GM19468 (cell line): ENCODE data around the gene SPATA17.

ENCODE experiments used
- ATAC-seq: cut with Tn5 transposase; IDR thresholded peaks from one replicate; pipeline ENCODE4 v1.9.1; 2021; ENCODE audit warnings: mild to moderate bottlenecking, moderate library complexity, moderate number of reproducible peaks; ENCODE audit not compliant: unreplicated experiment; ENCODE audit errors: extremely low read depth

SPATA17 gene

DNA sequence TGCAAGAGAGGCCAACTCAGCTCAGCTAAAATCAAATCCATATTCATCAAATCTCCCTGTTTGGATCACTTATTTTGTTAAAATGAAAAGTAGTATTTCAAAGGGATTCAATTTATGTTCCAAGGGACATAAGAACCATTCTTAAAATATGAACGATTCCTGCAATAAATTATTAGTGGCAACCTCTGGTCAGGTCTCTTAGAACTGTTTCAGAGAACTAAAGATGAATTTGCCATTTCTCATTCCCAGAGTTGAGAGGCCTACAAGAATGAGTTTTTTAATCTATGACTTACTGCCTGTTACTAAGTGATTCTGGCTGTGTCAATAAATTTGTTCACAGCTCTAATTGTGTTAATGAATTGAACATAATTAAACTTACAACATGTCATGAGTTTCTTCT, 268.5 kb downstream of the SPATA17 start:
- ATAC-seq = no peak

DNA sequence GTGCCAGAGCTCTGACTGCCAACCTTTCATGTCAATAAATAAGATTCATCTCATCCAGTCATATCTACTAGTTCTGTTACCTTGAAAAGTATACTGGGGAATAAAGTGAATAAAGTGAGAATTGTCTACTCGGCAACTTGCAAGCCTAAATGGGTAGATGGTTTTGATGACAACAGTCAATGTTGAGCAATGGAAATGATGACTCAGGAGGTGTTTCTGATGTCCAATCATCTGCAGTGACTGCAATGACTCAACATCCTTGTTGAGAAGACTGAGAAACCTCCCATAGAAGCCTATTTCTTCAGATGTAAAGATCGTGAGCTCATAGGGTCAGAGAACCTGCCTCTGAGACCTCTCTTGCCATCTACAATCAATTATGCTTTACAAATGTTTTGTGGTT, 276.4 kb downstream of the SPATA17 start:
- no peak for ATAC-seq

DNA sequence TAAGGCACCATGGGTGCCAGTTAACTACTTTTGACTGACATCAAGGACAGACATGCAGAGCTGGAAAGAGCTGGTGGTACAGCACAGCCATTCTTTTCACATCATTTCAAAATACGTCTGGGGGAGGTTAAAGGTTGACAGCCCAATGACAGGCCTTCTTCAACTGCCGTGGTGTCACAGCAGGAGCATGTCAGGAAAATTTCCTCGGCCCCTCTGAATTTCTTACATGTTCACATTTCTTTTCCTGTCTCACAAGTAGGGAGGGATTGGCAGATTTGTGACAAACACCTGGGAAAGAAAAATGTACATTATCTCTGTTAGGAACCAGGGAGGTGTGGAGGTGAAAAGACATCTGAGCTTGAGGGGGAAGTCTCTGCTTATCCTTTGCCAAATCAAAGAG, 279.1 kb downstream of the SPATA17 start:
- no peak for ATAC-seq

DNA sequence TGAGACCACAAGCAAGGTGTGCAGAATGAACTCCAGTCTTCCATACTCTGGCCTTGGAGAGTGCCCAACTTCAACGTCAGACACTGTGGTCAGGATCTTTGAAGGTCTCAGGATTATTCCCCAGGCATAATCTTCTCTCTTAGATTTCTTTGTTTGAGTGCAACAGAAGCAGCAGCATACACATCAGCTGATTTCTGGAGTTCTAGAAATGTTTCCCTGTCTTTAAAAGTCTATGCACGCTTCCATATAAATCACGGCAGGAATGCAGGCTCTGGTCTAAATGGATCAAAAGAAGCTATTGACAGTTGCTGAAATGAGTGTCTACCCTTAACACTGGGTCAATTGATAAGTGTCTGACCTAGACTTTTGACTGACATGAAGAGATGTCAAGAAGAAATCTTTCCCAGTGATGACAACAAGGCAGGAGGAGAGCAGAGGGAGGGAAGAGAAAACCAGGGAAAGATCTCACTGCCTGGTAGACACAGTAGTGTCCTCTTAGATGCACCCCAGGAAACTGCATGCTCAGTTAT, 279.7 kb downstream of the SPATA17 start:
- no peak for ATAC-seq

DNA sequence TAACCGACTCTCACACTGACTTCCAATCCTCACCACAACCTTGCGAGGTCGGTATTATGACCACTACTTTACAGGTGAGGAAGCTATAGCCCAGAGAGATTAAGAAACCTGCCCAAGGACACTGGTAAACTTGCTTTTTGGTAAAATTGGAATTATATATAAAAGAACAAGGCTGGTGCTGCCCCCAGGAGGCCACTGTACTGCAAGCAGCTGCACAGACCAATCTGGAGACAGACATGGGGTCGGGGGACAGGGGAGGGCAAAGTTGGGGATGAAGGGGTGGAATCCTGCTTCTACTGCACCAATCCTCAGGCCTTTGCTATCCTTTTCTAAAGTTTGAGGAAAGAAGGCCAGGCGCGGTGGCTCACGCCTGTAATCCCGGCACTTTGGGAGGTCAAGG, 280.8 kb downstream of the SPATA17 start:
- ATAC-seq = no peak

DNA sequence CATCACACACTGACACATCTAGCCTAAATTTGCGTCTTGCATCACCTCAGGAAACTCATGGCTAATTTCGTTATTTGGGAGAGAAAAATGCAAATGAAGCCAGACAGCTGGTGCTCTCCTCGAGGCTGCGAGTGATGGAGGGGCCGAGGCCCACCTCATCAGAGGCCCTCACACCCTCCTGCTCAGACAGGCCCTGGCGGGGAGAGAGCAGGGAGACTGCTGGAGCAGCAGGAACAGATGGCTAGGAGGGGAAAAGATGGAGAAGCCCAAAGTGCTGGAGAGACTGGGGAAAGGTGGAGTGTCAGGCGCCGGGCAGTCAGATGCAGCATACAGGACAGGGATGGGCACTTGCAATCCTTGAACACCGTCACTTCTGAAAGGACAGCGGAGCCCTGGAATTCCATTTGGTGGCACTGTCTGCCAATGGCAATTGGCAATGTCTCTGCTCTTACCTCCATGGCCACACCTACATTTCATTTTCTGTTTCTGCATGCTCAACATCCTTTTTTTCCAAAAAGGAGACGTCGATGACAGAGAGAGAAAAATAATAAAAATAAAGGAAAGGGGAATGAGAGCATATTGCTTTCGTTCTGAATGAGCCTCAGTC, 286.2 kb downstream of the SPATA17 start:
- no peak for ATAC-seq

DNA sequence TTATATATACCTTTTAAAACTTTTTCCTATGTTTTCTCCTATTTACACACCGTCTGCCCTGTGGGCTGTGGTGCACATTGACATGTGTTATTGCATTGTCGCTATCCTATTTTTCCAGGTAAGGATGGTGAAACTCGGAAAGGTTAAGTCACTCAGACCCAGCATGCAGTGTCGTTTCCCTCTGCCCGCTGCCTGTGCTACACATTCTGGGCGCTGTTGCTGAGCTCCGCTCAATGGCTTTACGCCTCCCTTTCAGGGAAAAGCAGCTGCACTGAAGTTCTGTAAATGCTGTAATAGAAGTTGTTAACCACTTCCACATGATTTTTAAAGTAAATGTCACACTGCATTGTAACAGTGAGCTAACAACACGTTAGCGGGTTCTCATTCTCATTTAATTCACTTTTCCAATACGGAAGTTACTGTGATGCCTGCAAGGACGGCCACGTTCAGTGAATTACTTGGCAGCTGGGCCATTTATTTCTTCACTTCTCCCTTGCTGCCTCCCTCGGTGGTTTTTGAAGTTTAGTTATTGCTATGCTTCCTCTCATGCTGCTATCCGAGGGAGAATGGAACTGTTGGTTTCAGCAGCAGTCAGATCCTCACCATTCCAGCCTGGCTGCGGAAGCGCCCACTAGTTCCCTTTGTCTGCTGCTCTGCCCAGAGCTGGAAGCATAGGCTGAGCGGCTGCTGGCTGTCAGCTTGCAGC, 288.7 kb downstream of the SPATA17 start:
- ATAC-seq = no peak
